Suprapubic skin (tissue), 4 donors: ENCODE data around the gene SLC6A11. TPM values are rescaled to one million over a fixed set of nuclear protein-coding genes. Genes with fewer than 3 reads are reported as not detected.

Experiments used
- DNase-seq, 2 donors: peaks; one replicate each; pipeline ENCODE4 v3.0.0-alpha.2; 2019; ENCODE audit warnings: low spot score in 2 of 2
- H3K27ac ChIP-seq: fragments of 200-600 bp; sonication (generic); one replicate; pipeline ENCODE4 v1.5.1; 2019
- H3K27me3 ChIP-seq: fragments of 200-600 bp; sonication (generic); one replicate; pipeline ENCODE4 v1.5.1; 2019
- H3K36me3 ChIP-seq: fragments of 200-600 bp; sonication (generic); one replicate; pipeline ENCODE4 v1.5.1; 2019
- H3K4me1 ChIP-seq: fragments of 200-600 bp; sonication (generic); one replicate; pipeline ENCODE4 v1.5.1; 2019
- H3K4me3 ChIP-seq: fragments of 200-600 bp; sonication (generic); one replicate; pipeline ENCODE4 v1.5.1; 2019; ENCODE audit warnings: mild to moderate bottlenecking
- H3K9me3 ChIP-seq: fragments of 200-600 bp; sonication (generic); one replicate; pipeline ENCODE4 v1.5.1; 2019
- CTCF ChIP-seq, 2 donors: fragments of 200-600 bp in 1 of 2; fragments of 450-650 bp in 1 of 2; sonication (generic) in 1 of 2; IDR thresholded peaks; one replicate each; pipeline ENCODE4 v1.5.1; 2016 to 2019; ENCODE audit warnings: antibody characterized with exemption in 2 of 2, mild to moderate bottlenecking in 1 of 2, moderate library complexity in 1 of 2
- EP300 ChIP-seq: sonication (generic); formaldehyde crosslinking; IDR thresholded peaks from one replicate; pipeline ENCODE4 v1.6.1; 2017; ENCODE audit warnings: antibody characterized with exemption
- POLR2A ChIP-seq, 2 donors: fragments of 450-650 bp; IDR thresholded peaks; one replicate each; pipeline ENCODE4 v1.6.1; 2017; ENCODE audit warnings: antibody characterized with exemption in 2 of 2, mild to moderate bottlenecking in 2 of 2, moderate library complexity in 2 of 2
- POLR2AphosphoS5 ChIP-seq, 3 donors: sonication (generic); formaldehyde crosslinking; IDR thresholded peaks; one replicate each; pipeline ENCODE4 v1.6.1; 2017; ENCODE audit warnings: antibody characterized with exemption in 3 of 3
- WGBS: methylation state at CpG from one replicate; pipeline ENCODE4 v1.1.5; 2018; 5-methylcytosine and 5-hydroxymethylcytosine counted together
- total RNA-seq, 4 donors: library from RNA; depleted of rRNA; stranded (reverse); fragments of >200 nt; gene quantifications; one replicate each; pipeline ENCODE4 v1.1.0, GENCODE V29; 2016

Gene SLC6A11
- total RNA-seq, 4 donors from 2014 or later, result 4.3 to 7.9 (median 6.2) TPM

- H3K4me1 ChIP-seq, result peaks cover 5% of the 10 kb centered on the region
- TF ChIP-seq POLR2AphosphoS5 (IDR thresholded peaks at IDR 0.05), result no peak
- TF ChIP-seq CTCF (IDR thresholded peaks at IDR 0.05), result no peak
- TF ChIP-seq POLR2A (IDR thresholded peaks at IDR 0.05), result no peak
- TF ChIP-seq EP300, result no peak
- 8% methylated on average over 4 of the region's 4 CpGs for WGBS
- no peak overlapping the region for H3K27ac ChIP-seq
- DNase-seq, result no peak
- H3K27me3 ChIP-seq, result no peaks in the 10 kb centered on the region
- H3K36me3 ChIP-seq, result no peaks in the 10 kb centered on the region
- H3K9me3 ChIP-seq, result no peaks in the 10 kb centered on the region
- H3K4me3 ChIP-seq, result no peak overlapping the region
These were observed 166.8 kb downstream of the SLC6A11 start for GRCh38 chr3:10982782-10983181.

GRCh38 chr3:10983219-10983916 lies 167.3 kb downstream of the SLC6A11 start:
- no peaks in the 10 kb centered on the region for H3K36me3 ChIP-seq
- TF ChIP-seq EP300 (no peak), CTCF (IDR thresholded peaks at IDR 0.05) (peak; percentile 21 to 69)
- H3K9me3 ChIP-seq, result no peaks in the 10 kb centered on the region
- 16% methylated on average over 7 of the region's 7 CpGs for WGBS
- no peak overlapping the region for H3K4me3 ChIP-seq
- H3K27ac ChIP-seq, result no peak overlapping the region
- no peak for DNase-seq
- H3K27me3 ChIP-seq, result no peaks in the 10 kb centered on the region
- H3K4me1 ChIP-seq, result peaks cover 5% of the 10 kb centered on the region

DNA sequence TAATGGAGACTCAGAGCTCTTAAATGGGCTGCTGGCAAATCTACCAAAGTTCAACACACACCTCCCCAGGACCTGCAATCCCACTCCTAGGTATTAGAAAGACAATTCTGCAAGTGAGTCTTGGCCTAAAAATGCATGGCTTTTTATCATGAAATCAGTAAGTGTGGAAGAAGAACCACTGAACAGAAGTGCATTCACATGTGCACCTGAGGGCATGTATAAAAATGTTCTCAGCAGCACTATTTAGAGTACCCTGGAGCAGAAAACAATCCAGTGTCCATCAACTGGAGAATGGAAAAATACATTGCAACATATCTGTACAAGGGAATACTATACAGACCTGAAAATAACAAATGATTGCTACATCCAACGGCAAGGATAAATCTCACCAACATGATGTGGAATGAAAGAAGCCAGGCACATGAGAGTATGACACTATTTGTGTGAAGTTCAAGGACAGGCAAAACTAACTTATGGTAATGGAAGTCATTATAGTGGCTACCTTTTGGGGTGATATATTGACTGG lies 168.4 kb downstream of the SLC6A11 start:
- TF ChIP-seq POLR2AphosphoS5 (IDR thresholded peaks at IDR 0.05), result no peak
- no peak overlapping the region for H3K27ac ChIP-seq
- H3K36me3 ChIP-seq, result no peaks in the 10 kb centered on the region
- DNase-seq, result no peak
- peaks cover 5% of the 10 kb centered on the region for H3K4me1 ChIP-seq
- H3K4me3 ChIP-seq, result no peak overlapping the region
- WGBS, result 97% methylated on average over 1 of the region's 1 CpG
- no peaks in the 10 kb centered on the region for H3K27me3 ChIP-seq
- H3K9me3 ChIP-seq, result no peaks in the 10 kb centered on the region

- no peak overlapping the region for H3K27ac ChIP-seq
- no peaks in the 10 kb centered on the region for H3K36me3 ChIP-seq
- TF ChIP-seq POLR2AphosphoS5 (IDR thresholded peaks at IDR 0.05) (no peak), EP300 (no peak), POLR2A (IDR thresholded peaks at IDR 0.05) (no peak)
- H3K9me3 ChIP-seq, result no peaks in the 10 kb centered on the region
- WGBS, result 53% methylated on average over 1 of the region's 1 CpG
- no peak overlapping the region for H3K4me3 ChIP-seq
- no peaks in the 10 kb centered on the region for H3K27me3 ChIP-seq
- H3K4me1 ChIP-seq, result peaks cover 5% of the 10 kb centered on the region
- DNase-seq, result no peak
These were observed 169.2 kb downstream of the SLC6A11 start for GRCh38 chr3:10985181-10985580.

DNA sequence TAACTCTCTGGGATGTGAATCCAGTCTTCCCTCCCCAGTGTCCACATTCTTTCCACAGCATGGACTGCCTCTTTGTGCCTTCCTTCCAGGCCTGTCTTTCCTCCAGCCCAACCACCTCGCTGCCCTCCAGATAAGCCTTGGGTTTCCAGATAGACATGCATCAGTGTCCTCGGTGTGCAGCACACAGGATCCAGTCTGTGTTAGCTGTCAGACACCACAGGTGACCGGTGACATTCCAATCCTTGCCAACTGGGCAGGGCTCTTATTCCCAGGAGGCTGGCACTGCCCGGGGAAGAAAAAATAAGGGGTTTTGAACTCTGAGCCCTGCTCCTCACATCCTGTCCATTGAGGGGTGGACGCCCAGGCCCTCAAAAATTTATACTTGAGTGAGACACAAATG lies 170.6 kb downstream of the SLC6A11 start:
- no peak overlapping the region for H3K27ac ChIP-seq
- 84% methylated on average over 5 of the region's 5 CpGs for WGBS
- H3K27me3 ChIP-seq, result peaks cover 8% of the 10 kb centered on the region
- H3K9me3 ChIP-seq, result no peaks in the 10 kb centered on the region
- peaks cover 5% of the 10 kb centered on the region for H3K4me1 ChIP-seq
- TF ChIP-seq POLR2AphosphoS5 (IDR thresholded peaks at IDR 0.05), result no peak
- TF ChIP-seq CTCF (IDR thresholded peaks at IDR 0.05), result no peak
- no peak overlapping the region for H3K4me3 ChIP-seq
- no peak for DNase-seq
- H3K36me3 ChIP-seq, result no peaks in the 10 kb centered on the region

GRCh38 chr3:10988001-10988665 lies 172.1 kb downstream of the SLC6A11 start:
- DNase-seq, result no peak
- H3K4me3 ChIP-seq, result no peak overlapping the region
- WGBS, result 90% methylated on average over 9 of the region's 9 CpGs
- H3K9me3 ChIP-seq, result no peaks in the 10 kb centered on the region
- no peaks in the 10 kb centered on the region for H3K36me3 ChIP-seq
- H3K27ac ChIP-seq, result no peak overlapping the region
- peaks cover 5% of the 10 kb centered on the region for H3K4me1 ChIP-seq
- no peak for TF ChIP-seq EP300
- no peak for TF ChIP-seq POLR2A (IDR thresholded peaks at IDR 0.05)
- no peak for TF ChIP-seq POLR2AphosphoS5 (IDR thresholded peaks at IDR 0.05)
- no peak for TF ChIP-seq CTCF (IDR thresholded peaks at IDR 0.05)
- H3K27me3 ChIP-seq, result peaks cover 22% of the 10 kb centered on the region
